Psoas muscle (tissue), 8 donors: ENCODE results near the gene SIPA1L3. TPM values are rescaled to one million over a fixed set of nuclear protein-coding genes. Genes with fewer than 3 reads are reported as not detected.

Experiments
- ATAC-seq, 4 donors: fragments of 200-7000 bp; cut with Tn5 transposase; one replicate each; pipeline ENCODE4 v1.9.1; 2020; ENCODE audit warnings: moderate library complexity in 3 of 4, mild to moderate bottlenecking in 2 of 4
- DNase-seq, 2 donors: peaks; one replicate each; pipeline ENCODE4 v3.0.0-alpha.2; 2020
- H3K27ac ChIP-seq: fragments of 200-600 bp; one replicate; pipeline ENCODE4 v1.8.0; 2022
- H3K27me3 ChIP-seq, 3 donors: fragments of 200-600 bp in 1 of 3; one replicate each; pipeline versions ENCODE4 v1.6.1 to v1.8.0; 2013 to 2022; ENCODE audit warnings: low read length in 2 of 3, mild to moderate bottlenecking in 2 of 3, moderate library complexity in 1 of 3; ENCODE audit not compliant: insufficient read depth in 3 of 3
- H3K36me3 ChIP-seq, 2 donors: fragments of 200-600 bp in 1 of 2; one replicate each; pipeline versions ENCODE4 v1.6.1 to v1.8.0; 2013 to 2022; ENCODE audit warnings: low read depth in 1 of 2, mild to moderate bottlenecking in 1 of 2, moderate library complexity in 1 of 2; ENCODE audit not compliant: insufficient read depth in 1 of 2
- H3K4me1 ChIP-seq: fragments of 200-600 bp; one replicate; pipeline ENCODE4 v1.8.0; 2022
- H3K4me3 ChIP-seq: fragments of 200-600 bp; one replicate; pipeline ENCODE4 v1.8.0; 2022; ENCODE audit warnings: mild to moderate bottlenecking
- H3K9me3 ChIP-seq: fragments of 200-600 bp; one replicate; pipeline ENCODE4 v1.8.0; 2022
- CTCF ChIP-seq: fragments of 200-600 bp; IDR thresholded peaks from one replicate; pipeline ENCODE4 v1.8.0; 2022; ENCODE audit warnings: antibody characterized with exemption
- WGBS, 3 donors: extraction: QIAGEN DNeasy Blood & Tissue Kit; methylation state at CpG; one replicate each; pipeline versions ENCODE4 v1.1.6 to v1.1.7; 2013; 5-methylcytosine and 5-hydroxymethylcytosine counted together
- intact Hi-C, 2 donors: fragments of 100-400 bp; cut with DNase I; formaldehyde crosslinking; loops; one replicate each; pipeline versions ENCODE4 v1.11.0 to v1.14.2; 2022
- polyA plus RNA-seq, 3 donors: library from polyadenylated mRNA; stranded (reverse); fragments of 200-250 nt; gene quantifications; one replicate each; pipeline ENCODE4 v1.2.3, GENCODE V29; 2013
- total RNA-seq, 4 donors: library from RNA; stranded (reverse); fragmentation: NEBNext Ultra II Directional in 2 of 4; extraction: Animal tissue kit (Norgen Biotek cat#: 25700) in 2 of 4; gene quantifications; one replicate each; pipeline versions ENCODE4 v1.2.1 to v1.2.4, GENCODE V29; 2021 to 2023
- donor health status: healthy with polysubstance abuse.
- donor health status: DM: no; HTN: no; CAD: no; lungs with moderate emphysema.
- donor health status: Bipolar disorder and iron deficiency.
- donor health status: healthy.
- donor health status: DM: yes; HTN: yes; CAD: no.
- donor health status: DM: no; HTN: no; CAD: no.
- donor health status: DM: no; HTN: no; CAD: no.
- donor health status: DM: yes; HTN: yes; CAD: no.

The SIPA1L3 gene
- total and polyA plus RNA-seq, 7 donors = 2.9 to 28.2 (median 8.3) TPM

- no peak overlapping the region for H3K4me3 ChIP-seq
- peaks cover 7% of the 10 kb centered on the region for H3K9me3 ChIP-seq
- H3K27ac ChIP-seq = peak overlapping the region; percentile 75
- peaks cover 32% of the 10 kb centered on the region for H3K4me1 ChIP-seq
- 18 to 29% (median 23%) methylated on average over 9 of the region's 9 CpGs for WGBS, 3 donors
- no peaks in the 10 kb centered on the region for H3K36me3 ChIP-seq
- H3K27me3 ChIP-seq = no peaks in the 10 kb centered on the region
- intact Hi-C loops = no loop called here
- no peak for TF ChIP-seq CTCF
- peak; percentile 94 to 97 (median 96) for ATAC-seq
- peak; percentile 48 to 75 for DNase-seq
Observed at GRCh38 chr19:37933937-37934358, 26.9 kb downstream of the SIPA1L3 start.

- Histone ChIP-seq H3K4me1 (peaks cover 32% of the 10 kb centered on the region), H3K27me3 (no peaks in the 10 kb centered on the region), H3K9me3 (peaks cover 7% of the 10 kb centered on the region), H3K36me3 (no peaks in the 10 kb centered on the region), H3K27ac (no peak overlapping the region), H3K4me3 (no peak overlapping the region)
- DNase-seq = no peak
- TF ChIP-seq CTCF = no peak
- 55 to 97% (median 96%) methylated on average over 1 of the region's 1 CpG for WGBS, 3 donors
- intact Hi-C loops = no loop called here
- no peak for ATAC-seq
Observed at GRCh38 chr19:37935341-37935740, 28.3 kb downstream of the SIPA1L3 start.

- no peak for TF ChIP-seq CTCF
- no peak for ATAC-seq
Observed at GRCh38 chr19:37936166-37936565, 29.2 kb downstream of the SIPA1L3 start.

GRCh38 chr19:37936886-37937285, 29.9 kb downstream of the SIPA1L3 start:
- WGBS, 3 donors = 97 to 100% (median 98%) methylated on average over 2 of the region's 2 CpGs
- Histone ChIP-seq H3K4me1 (peaks cover 25% of the 10 kb centered on the region), H3K4me3 (no peak overlapping the region), H3K27ac (no peak overlapping the region), H3K27me3 (no peaks in the 10 kb centered on the region), H3K36me3 (no peaks in the 10 kb centered on the region), H3K9me3 (peaks cover 7% of the 10 kb centered on the region)
- ATAC-seq = no peak
- no peak for DNase-seq
- TF ChIP-seq CTCF = no peak
- intact Hi-C loops = no loop called here

More at GRCh38 chr19:37936166-37936565, 29.2 kb downstream of the SIPA1L3 start:
- H3K4me3 ChIP-seq = no peak overlapping the region
- peaks cover 32% of the 10 kb centered on the region for H3K4me1 ChIP-seq
- WGBS, 3 donors = 89 to 100% (median 95%) methylated on average over 2 of the region's 2 CpGs
- peaks cover 7% of the 10 kb centered on the region for H3K9me3 ChIP-seq
- no peaks in the 10 kb centered on the region for H3K27me3 ChIP-seq
- no peak overlapping the region for H3K27ac ChIP-seq
- H3K36me3 ChIP-seq = no peaks in the 10 kb centered on the region
- DNase-seq = no peak
- intact Hi-C loops = no loop called here

- Histone ChIP-seq H3K9me3 (peaks cover 7% of the 10 kb centered on the region), H3K27ac (no peak overlapping the region), H3K4me3 (no peak overlapping the region), H3K4me1 (peaks cover 10% of the 10 kb centered on the region), H3K27me3 (no peaks in the 10 kb centered on the region), H3K36me3 (no peaks in the 10 kb centered on the region)
- no peak for TF ChIP-seq CTCF
- no peak for ATAC-seq
- DNase-seq = no peak
- intact Hi-C loops = no loop called here
- 81 to 96% (median 81%) methylated on average over 1 of the region's 1 CpG for WGBS, 3 donors
Observed at GRCh38 chr19:37938353-37938752, 31.3 kb downstream of the SIPA1L3 start.
